Activated CD8-positive, alpha-beta memory T cell treated with anti-CD3 and anti-CD28 coated beads for 36 hours (primary cell): ENCODE data around the gene CIROP. TPM values are rescaled to one million over a fixed set of nuclear protein-coding genes. Genes with fewer than 3 reads are reported as not detected.

Experiments used
- CTCF ChIA-PET: fragments of 350-600 bp; sonication (Branson Sonifier 250); formaldehyde crosslinking; loops from one replicate; lab custom pipeline; 2021; ENCODE audit warnings: antibody characterized with exemption; lab: Charles Lee
- POLR2A ChIA-PET: fragments of 350-600 bp; sonication (Branson Sonifier 250); formaldehyde crosslinking; loops from one replicate; lab custom pipeline; 2021; ENCODE audit warnings: antibody characterized with exemption; lab: Charles Lee
- total RNA-seq, 2 experiments: library from RNA; stranded (reverse); gene quantifications; one replicate each; pipeline ENCODE4 v1.2.3, GENCODE V29; 2021

CIROP gene
- total RNA-seq, 2 experiments from 2014 or later, result not detected

DNA sequence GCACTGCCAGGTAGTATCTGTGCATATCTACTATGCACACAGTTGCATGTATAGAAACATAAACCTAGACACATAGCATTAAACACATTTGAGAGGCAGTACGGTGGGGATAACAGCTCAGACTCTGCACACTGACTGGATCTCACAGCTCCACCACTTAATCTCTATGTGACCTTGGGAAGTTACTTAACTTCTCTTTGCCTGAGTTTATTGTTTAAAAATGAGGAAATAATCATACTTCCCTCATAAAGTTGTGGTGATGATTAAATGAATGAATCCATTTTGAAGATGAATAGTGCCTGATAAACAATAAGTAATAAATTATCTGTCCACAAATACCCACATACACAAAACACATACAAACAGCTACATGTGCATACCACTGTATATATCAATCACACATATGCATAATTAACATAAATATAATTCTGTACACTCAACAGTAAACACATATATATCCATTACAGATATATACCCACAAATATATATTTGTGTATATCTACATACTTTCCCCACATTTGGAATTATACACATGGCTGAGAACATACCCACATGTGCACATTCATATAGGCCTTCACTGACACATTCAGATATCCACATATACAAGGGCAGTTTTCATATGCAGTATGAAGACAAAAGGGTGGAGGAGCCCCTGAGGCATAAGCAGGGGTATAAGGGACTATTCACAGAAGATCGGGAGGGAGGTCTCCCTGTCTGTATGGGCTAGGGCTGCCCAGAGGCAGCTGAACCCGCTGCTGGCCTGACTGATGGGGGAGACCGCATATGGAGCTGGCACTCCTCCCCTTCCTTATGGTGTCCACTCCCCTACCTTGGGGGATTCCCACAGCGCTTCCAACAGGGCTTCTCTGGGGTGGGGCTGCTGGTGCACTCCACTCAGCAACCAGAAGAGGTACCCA is 53.4 kb downstream of the CIROP start:
- ChIA-PET POLR2A (no interaction called here), CTCF (interaction anchor here (1.4 to 12.8 kb wide), 3 partner anchors 44 to 66 kb away, joined by 3 to 221 read pairs (median 3); partner anchors contain the start of gene AJUBA)

Other genes starting within 250 kb of the CIROP start
- 10 to 100 TPM; 28.1 to 28.5 TPM for gene LRP10, start 233.2 kb downstream of the CIROP start, total RNA-seq
- gene REM2, start 221.8 kb downstream of the CIROP start, total RNA-seq, result under 1 TPM in 1 of 2 experiments, not detected in 1; 0.11 TPM
- 10 to 100 TPM; 69.7 to 72.1 TPM for gene RBM23, start 185.8 kb downstream of the CIROP start, total RNA-seq
- 100 to 1,000 TPM; 204 to 205 TPM for gene PRMT5, start 175.6 kb downstream of the CIROP start, total RNA-seq
- 10 to 100 TPM; 46.5 to 49.2 TPM for gene HAUS4, start 147.9 kb downstream of the CIROP start, total RNA-seq
- gene AJUBA, start 122.4 kb downstream of the CIROP start, total RNA-seq, result 1 to 10 TPM in 1 of 2 experiments, under 1 TPM in 1; 0.96 to 1.2 TPM
- gene C14orf93, start 94.8 kb downstream of the CIROP start, total RNA-seq, result 1 to 10 TPM; 7.0 to 8.9 TPM
- gene PSMB5, start 70.1 kb downstream of the CIROP start, total RNA-seq, result 100 to 1,000 TPM; 176 to 182 TPM
- gene PSMB11, start 62.8 kb downstream of the CIROP start, total RNA-seq, result not detected
- under 1 TPM; 0.53 to 0.82 TPM for gene CDH24, start 47.5 kb downstream of the CIROP start, total RNA-seq
- 100 to 1,000 TPM; 190 to 191 TPM for gene ACIN1, start 9.9 kb downstream of the CIROP start, total RNA-seq
- 10 to 100 TPM; 51.6 to 56.5 TPM for gene C14orf119, start 9.5 kb downstream of the CIROP start, total RNA-seq
- under 1 TPM; 0.19 to 0.21 TPM for gene CEBPE, start 14.3 kb upstream of the CIROP start, total RNA-seq
- gene SLC7A8, start 78.7 kb upstream of the CIROP start, total RNA-seq, result under 1 TPM; 0.40 to 0.86 TPM
- gene RNF212B, start 132.9 kb upstream of the CIROP start, total RNA-seq, result not detected
- gene HOMEZ, start 181.1 kb upstream of the CIROP start, total RNA-seq, result 10 to 100 TPM; 13.7 to 15.6 TPM
- 10 to 100 TPM; 16.2 to 18.8 TPM for gene PPP1R3E, start 197.9 kb upstream of the CIROP start, total RNA-seq
- gene BCL2L2, start 201.8 kb upstream of the CIROP start, total RNA-seq, result under 1 TPM; 0.69 to 0.99 TPM
- gene PABPN1, start 216.5 kb upstream of the CIROP start, total RNA-seq, result 100 to 1,000 TPM; 294 to 299 TPM
- 1 to 10 TPM; 2.0 to 2.1 TPM for gene SLC22A17, start 247.9 kb upstream of the CIROP start, total RNA-seq